Measurements from ENCODE around the gene C12orf76. TPM values are rescaled to one million over a fixed set of nuclear protein-coding genes. Genes with fewer than 3 reads are reported as not detected.

Gene C12orf76
- total RNA-seq, 2 experiments from 2014 or later = 26.2 to 29.1 TPM

GRCh38 chr12:109998904-109999648 is 49.2 kb downstream of the C12orf76 start, which contains the start of gene ANKRD13A:
Gene ANKRD13A (plus strand): TSS chr12:109999430. CDS start chr12:109999689, 259 bp downstream.
- peak; percentile 92 for DNase-seq
- Mint-ChIP-seq H3K27me3 (no peaks in the 10 kb centered on the region), H3K4me3 (peak within 1 kb of the TSS; percentile 100), H3K9me3 (no peaks in the 10 kb centered on the region), H3K36me3 (ENCODE audit: low read depth) (peaks cover 42% of the 10 kb centered on the region), H3K4me1 (peaks cover 64% of the 10 kb centered on the region), H3K27ac (peak within 1 kb of the TSS; percentile 94)
- POLR2A ChIA-PET = interaction anchor here (0.8 to 3.6 kb wide), 23 partner anchors 10 to 1438 kb away, joined by 3 to 38 read pairs (median 5); partner anchors contain the start of genes ARPC3, C12orf76, FAM216A and GPN3
- CTCF ChIA-PET = interaction anchor here (1.1 to 1.4 kb wide), 2 partner anchors 12 to 154 kb away, joined by 4 to 6 read pairs; no protein-coding TSS in a partner anchor

DNA sequence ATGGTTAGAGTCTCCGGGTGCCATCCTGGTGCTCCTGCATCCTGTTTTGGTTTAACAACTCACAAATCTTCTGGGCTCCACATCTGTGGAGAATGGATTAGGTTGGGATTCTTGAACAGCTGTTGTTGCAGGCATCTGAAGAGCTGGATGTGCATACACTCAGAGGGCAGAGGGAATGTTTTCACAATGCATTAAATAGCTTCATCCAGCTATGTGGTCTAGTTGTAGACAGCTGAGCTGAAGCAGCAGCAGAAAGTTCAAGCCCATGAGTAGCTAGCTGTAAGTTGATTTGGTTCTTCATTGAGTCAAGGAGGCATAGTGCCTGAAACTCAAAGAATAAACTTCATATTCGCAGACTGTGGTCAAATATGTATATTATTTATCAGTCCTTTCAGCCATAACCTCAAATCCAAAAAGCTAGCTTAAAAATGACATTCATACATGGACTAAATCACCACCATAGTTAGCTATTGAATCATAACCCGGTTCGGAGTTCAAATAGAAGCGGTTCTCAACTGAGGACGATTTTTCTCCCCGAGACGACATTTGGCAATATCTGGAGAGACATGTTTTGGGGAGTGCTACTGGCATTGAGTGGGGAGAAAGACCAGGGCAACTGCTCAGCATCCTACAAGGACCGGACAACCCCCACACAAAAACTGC is 50.0 kb downstream of the C12orf76 start:
- Mint-ChIP-seq H3K9me3 (no peaks in the 10 kb centered on the region), H3K27ac (peak overlapping the region; percentile 89), H3K27me3 (no peaks in the 10 kb centered on the region), H3K4me3 (peak overlapping the region; percentile 85), H3K36me3 (ENCODE audit: low read depth) (peaks cover 45% of the 10 kb centered on the region), H3K4me1 (peaks cover 66% of the 10 kb centered on the region)
- ChIA-PET CTCF (interaction anchor here (1.1 to 1.4 kb wide), 2 partner anchors 12 to 153 kb away, joined by 4 to 6 read pairs; no protein-coding TSS in a partner anchor), POLR2A (interaction anchor here (1.0 to 3.6 kb wide), 13 partner anchors 11 to 1437 kb away, joined by 3 to 38 read pairs (median 6); partner anchors contain the start of genes ARPC3, C12orf76, IFT81 and SART3)
- no peak for DNase-seq

DNA sequence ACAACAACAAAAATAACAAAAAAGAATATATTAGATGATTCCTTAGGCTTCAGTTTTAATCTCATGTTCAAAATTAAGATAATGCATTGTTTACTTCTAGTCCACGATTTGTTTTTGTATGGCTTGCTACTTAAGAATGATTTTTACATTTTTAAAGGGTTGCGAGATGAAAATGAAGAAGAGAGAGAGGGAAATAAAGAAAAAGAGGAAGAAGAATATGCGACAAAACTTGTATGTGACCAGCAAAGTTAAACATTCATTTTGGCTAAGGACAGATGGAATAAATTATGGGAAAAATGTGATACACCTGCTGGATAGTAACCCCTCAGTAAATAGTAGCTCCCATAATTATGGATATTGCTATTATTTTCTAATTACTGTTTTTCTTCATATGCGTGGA is 50.9 kb downstream of the C12orf76 start:
- no peak overlapping the region for H3K4me3 Mint-ChIP-seq
- peaks cover 44% of the 10 kb centered on the region for H3K36me3 Mint-ChIP-seq (ENCODE audit: low read depth)
- no peaks in the 10 kb centered on the region for H3K27me3 Mint-ChIP-seq
- POLR2A ChIA-PET = interaction anchor here (1.5 kb wide), 1 partner anchor 7 kb away, joined by 11 read pairs; no protein-coding TSS in a partner anchor
- peaks cover 66% of the 10 kb centered on the region for H3K4me1 Mint-ChIP-seq
- no peak overlapping the region for H3K27ac Mint-ChIP-seq
- no peak for DNase-seq
- CTCF ChIA-PET = no interaction called here
- no peaks in the 10 kb centered on the region for H3K9me3 Mint-ChIP-seq

DNA sequence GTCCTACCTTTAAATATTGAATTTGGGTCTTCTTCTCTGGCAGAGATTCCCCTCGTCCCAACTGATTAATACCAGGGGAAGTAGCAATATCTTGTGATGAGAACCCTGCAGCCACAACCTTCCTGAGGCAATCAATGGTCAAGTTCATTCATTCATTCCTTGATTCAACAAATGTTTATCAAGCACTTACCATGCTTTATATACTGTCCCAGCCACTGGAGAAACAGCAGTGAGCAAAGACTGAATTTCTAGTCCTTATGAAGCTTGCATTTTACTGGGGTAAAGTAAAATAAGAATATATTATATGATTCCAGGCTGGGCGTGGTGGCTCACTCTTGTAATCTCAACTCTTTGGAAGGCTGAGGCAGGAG is 51.9 kb downstream of the C12orf76 start:
- ChIA-PET POLR2A (interaction anchor here (0.7 to 1.5 kb wide), 4 partner anchors 8 to 77 kb away, joined by 3 to 11 read pairs (median 4); no protein-coding TSS in a partner anchor), CTCF (no interaction called here)
- Mint-ChIP-seq H3K9me3 (no peaks in the 10 kb centered on the region), H3K4me3 (peak overlapping the region; percentile 66), H3K36me3 (ENCODE audit: low read depth) (peaks cover 48% of the 10 kb centered on the region), H3K27ac (peak overlapping the region; percentile 75), H3K27me3 (no peaks in the 10 kb centered on the region), H3K4me1 (peaks cover 66% of the 10 kb centered on the region)
- DNase-seq = no peak

GRCh38 chr12:109995686-109996482 is 52.4 kb downstream of the C12orf76 start, which contains the start of gene GIT2:
Gene GIT2 (minus strand): TSS chr12:109996368. CDS start chr12:109996224, 144 bp downstream.
- H3K36me3 Mint-ChIP-seq (ENCODE audit: low read depth) = peaks cover 50% of the 10 kb centered on the region
- peak within 1 kb of the TSS; percentile 99 for H3K4me3 Mint-ChIP-seq
- H3K27me3 Mint-ChIP-seq = no peaks in the 10 kb centered on the region
- ChIA-PET POLR2A (interaction anchor here (1.0 to 4.0 kb wide), 11 partner anchors 8 to 454 kb away, joined by 3 to 29 read pairs (median 5); partner anchors contain the start of gene ARPC3), CTCF (no interaction called here)
- peak; percentile 96 for DNase-seq
- peak within 1 kb of the TSS; percentile 94 for H3K27ac Mint-ChIP-seq
- peaks cover 64% of the 10 kb centered on the region for H3K4me1 Mint-ChIP-seq
- no peaks in the 10 kb centered on the region for H3K9me3 Mint-ChIP-seq

DNA sequence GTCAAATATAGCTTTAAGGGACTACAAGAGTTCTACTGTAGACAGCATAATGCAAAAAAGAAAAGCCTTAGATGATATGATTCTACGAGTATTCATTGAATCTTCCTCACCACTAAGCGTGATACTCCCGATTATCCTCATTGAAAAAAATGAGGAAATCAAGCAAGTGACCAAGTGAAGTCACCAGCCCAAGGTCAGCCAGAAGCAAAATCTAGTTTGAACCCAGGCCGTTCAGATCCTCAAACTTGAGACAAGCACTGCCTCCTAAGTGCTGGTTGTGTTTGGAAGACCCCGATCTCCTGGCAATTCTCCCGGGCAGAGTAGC is 53.0 kb downstream of the C12orf76 start:
- H3K9me3 Mint-ChIP-seq = no peaks in the 10 kb centered on the region
- no peak for DNase-seq
- peaks cover 55% of the 10 kb centered on the region for H3K36me3 Mint-ChIP-seq (ENCODE audit: low read depth)
- ChIA-PET CTCF (interaction anchor here (1.4 to 3.6 kb wide), 3 partner anchors 40 to 150 kb away, joined by 4 to 9 read pairs (median 4); no protein-coding TSS in a partner anchor), POLR2A (interaction anchor here (0.8 to 4.0 kb wide), 15 partner anchors 9 to 455 kb away, joined by 3 to 29 read pairs (median 5); partner anchors contain the start of gene ARPC3)
- H3K27me3 Mint-ChIP-seq = no peaks in the 10 kb centered on the region
- peak overlapping the region; percentile 94 for H3K27ac Mint-ChIP-seq
- H3K4me1 Mint-ChIP-seq = peaks cover 63% of the 10 kb centered on the region
- H3K4me3 Mint-ChIP-seq = peak overlapping the region; percentile 99

DNA sequence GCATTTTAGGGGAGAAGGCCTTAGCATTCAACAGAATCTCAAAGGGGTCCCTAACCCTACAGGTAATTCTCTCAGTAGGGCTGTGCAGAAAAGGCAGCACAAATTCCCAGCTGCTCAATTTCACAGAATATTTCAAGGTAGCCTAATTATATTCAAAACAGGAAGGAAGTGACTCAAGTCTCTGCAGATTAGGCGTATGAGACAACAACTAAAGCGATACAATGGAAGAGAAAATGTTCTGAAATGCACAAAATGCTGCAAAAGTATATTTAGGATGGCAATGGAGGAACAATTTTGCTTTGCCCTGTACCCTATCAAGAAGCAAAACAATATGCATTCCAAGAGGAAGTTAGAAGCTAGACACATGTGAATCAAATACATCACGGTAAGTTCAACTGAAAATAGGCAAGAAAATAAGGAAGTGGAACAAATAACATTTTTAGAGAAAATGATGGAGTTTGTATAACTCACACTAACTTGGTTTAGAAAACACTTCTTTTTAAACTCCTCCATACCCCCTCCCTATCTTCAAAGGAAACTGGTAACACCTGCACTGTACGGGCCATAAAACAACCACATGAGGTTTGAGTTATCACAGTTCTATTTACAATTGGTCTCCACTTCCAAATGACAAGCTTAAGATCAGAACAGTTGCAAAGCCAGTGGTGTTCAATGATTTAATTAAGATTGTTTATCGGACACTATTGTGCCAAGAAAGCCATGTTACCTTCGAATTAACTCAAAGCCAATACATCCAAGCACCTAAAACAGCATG is 53.7 kb downstream of the C12orf76 start:
- H3K36me3 Mint-ChIP-seq (ENCODE audit: low read depth) = peaks cover 55% of the 10 kb centered on the region
- H3K9me3 Mint-ChIP-seq = no peaks in the 10 kb centered on the region
- H3K4me3 Mint-ChIP-seq = peak overlapping the region; percentile 99
- ChIA-PET POLR2A (interaction anchor here (0.8 to 4.0 kb wide), 21 partner anchors 9 to 456 kb away, joined by 3 to 29 read pairs (median 4); partner anchors contain the start of genes ARPC3 and TCHP), CTCF (interaction anchor here (0.7 to 3.6 kb wide), 5 partner anchors 27 to 149 kb away, joined by 4 to 9 read pairs (median 5); no protein-coding TSS in a partner anchor)
- H3K4me1 Mint-ChIP-seq = peaks cover 62% of the 10 kb centered on the region
- H3K27ac Mint-ChIP-seq = peak overlapping the region; percentile 94
- no peaks in the 10 kb centered on the region for H3K27me3 Mint-ChIP-seq
- DNase-seq = no peak

DNA sequence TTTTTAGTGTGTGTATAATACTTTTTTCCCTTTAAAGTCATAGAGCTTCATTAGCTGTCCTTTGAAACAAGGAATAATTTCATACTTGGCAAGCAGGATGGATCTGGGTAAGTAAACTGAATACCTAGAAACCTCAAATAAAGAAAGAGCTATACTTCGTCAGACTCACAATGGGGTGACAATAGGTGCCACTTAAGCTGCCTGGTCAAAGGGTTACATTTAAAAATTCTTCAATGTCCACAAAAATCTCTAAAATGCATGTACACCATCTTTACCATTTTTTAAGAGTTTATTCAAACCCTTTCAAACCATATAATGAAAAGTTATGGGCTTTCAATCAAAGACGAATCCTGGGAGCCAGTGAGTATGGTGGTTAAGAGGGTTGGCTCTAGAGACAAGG is 55.2 kb downstream of the C12orf76 start:
- Mint-ChIP-seq H3K27ac (no peak overlapping the region), H3K4me1 (peaks cover 62% of the 10 kb centered on the region), H3K9me3 (no peaks in the 10 kb centered on the region), H3K36me3 (ENCODE audit: low read depth) (peaks cover 62% of the 10 kb centered on the region), H3K27me3 (no peaks in the 10 kb centered on the region), H3K4me3 (peak overlapping the region; percentile 37)
- CTCF ChIA-PET = interaction anchor here (1.1 to 3.6 kb wide), 2 partner anchors 27 to 148 kb away, joined by 4 to 9 read pairs; no protein-coding TSS in a partner anchor
- DNase-seq = no peak
- POLR2A ChIA-PET = interaction anchor here (0.7 to 4.0 kb wide), 7 partner anchors 9 to 508 kb away, joined by 3 to 29 read pairs (median 5); no protein-coding TSS in a partner anchor

- H3K27ac Mint-ChIP-seq = no peak overlapping the region
- H3K9me3 Mint-ChIP-seq = no peaks in the 10 kb centered on the region
- ChIA-PET POLR2A (no interaction called here), CTCF (interaction anchor here (3.6 kb wide), 1 partner anchor 146 kb away, joined by 9 read pairs; no protein-coding TSS in a partner anchor)
- H3K4me3 Mint-ChIP-seq = no peak overlapping the region
- H3K36me3 Mint-ChIP-seq (ENCODE audit: low read depth) = peaks cover 69% of the 10 kb centered on the region
- no peaks in the 10 kb centered on the region for H3K27me3 Mint-ChIP-seq
- H3K4me1 Mint-ChIP-seq = peaks cover 60% of the 10 kb centered on the region
- no peak for DNase-seq
Measured at GRCh38 chr12:109991586-109991985, 56.7 kb downstream of the C12orf76 start.
